HG03060 (cell line): ENCODE results near the gene ZNF653.

Experiments used
- ATAC-seq: cut with Tn5 transposase; IDR thresholded peaks from one replicate; pipeline ENCODE4 v1.9.1; 2021; ENCODE audit warnings: low read depth, moderate number of reproducible peaks; ENCODE audit not compliant: unreplicated experiment

The ZNF653 gene

GRCh38 chr19:11519138-11519537 lies 13.5 kb upstream of the ZNF653 start:
- no peak for ATAC-seq

GRCh38 chr19:11513946-11514345 lies 8.3 kb upstream of the ZNF653 start:
- no peak for ATAC-seq

DNA sequence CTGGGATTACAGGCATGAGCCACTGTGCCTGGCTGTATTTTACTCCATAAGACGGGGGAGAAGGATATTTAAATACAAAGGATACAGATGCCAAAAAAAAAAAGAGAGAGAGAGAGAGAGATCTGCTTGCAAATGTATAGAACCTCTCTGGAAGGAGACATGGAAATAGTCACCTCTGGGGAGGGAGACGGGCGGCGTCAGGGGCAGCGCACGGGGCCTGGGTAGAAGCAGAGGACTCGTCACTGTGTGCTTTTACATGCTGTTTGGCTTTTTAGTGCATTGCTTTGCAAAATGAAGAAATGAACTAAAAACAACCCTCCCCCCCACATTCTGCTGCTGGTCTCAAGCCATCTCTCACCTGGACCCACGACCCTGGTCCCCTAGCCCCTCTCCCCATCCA lies 4.8 kb upstream of the ZNF653 start:
- ATAC-seq: no peak

DNA sequence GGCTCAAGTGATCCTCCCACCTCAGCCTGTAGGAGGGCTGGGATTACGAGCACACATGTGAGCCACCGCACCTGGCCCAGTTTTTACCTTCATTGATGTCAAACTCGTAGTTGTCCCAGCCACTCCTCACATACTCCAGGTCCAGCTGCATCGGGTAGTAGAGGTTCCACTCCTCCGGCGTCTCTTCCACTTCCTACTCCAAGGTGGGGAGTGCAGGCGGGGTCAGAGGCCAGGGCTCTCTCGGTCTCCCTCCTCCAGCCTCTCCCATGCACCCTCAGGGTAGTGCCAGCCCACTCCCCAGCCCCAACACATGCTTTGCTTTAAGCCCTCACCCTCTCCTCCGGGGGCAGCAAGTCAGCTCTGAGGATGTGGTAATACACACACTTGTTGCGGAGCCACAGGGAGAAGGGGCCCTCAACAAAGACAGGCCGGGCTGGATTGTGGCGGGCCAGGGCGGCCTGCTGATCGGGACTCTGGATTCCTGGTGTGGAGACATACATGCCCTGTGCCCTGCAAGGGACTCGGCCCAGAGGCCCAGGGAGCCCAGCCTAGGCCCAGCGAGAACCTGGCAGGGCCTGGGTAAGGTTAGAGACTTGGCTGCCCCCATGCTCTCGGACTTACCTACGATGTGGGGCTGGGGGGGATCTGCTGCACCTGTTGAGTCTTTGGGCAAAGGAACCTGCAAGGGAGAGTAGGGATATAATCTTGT lies 1.9 kb upstream of the ZNF653 start:
- no peak for ATAC-seq

DNA sequence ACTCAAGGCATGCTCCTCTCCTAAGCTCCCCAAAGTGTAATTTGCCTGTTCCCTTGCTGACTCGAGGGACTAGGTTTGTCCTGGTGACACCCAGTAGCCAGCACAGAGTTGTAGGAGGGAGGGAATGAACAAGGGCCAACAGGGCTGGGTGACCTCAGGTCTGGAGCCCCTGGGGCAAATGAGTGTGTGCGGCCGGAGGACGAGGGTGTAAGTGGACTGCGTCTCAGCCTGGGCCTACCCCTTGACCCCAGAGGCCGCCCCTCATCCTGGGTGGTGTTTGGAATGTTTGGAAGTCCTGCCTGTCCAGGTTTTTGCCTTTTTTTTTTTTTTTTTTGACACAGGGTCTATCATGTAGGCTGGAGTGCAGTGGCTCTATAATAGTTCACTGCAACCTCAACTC lies 1.3 kb upstream of the ZNF653 start:
- no peak for ATAC-seq

GRCh38 chr19:11506101-11506555 lies 489 bp upstream of the ZNF653 start:
- peak; percentile 27 for ATAC-seq

DNA sequence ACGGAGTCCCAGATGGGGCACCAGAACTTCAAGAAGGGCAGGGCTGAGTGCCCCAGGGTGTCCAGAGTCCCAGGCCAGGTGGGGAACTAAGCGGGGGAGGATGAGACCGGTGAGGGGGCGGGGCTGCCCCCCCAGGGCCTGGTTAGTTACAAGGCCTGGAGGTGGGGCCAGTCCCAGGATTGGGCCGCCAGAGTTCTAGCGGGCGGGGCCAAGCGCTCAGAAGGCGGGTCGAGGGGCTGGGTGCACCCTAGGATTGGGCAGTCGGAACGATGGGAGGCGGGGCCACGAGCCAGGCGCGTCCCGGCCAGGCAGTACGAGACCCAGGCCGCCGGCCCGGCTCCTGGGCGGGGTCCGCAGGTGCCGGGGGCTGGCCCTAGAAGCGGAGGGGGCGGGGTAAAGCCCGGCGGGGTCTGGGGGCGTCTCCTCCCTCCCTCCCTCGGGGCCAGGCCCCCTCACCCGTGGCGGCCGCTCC lies 571 bp downstream of the ZNF653 start:
- peak; percentile 71 for ATAC-seq

DNA sequence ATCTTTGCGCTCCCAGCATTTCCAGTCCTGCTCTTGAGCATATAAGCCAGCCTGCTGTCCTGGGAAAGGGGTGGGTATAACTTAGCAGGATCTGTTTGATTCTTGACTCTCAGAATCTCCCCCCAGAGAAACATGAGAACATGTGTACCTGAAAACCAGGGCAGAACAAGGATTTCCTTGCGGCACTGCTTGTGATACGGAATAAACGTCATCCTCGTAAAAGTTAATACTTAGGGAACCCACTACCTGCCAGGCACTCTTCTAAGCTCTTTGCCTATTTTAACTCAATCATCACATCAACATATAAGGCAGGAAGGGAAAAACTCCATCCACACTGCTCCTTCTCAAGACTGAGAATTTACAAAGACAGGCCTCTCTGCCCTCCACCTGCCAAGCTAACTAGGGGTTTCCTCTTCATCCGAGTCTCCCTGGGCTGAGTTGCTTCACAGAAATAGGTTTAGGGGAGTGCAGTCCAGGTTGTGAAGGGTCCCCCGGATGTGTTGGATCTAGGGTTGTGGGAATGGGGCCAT lies 1.1 kb downstream of the ZNF653 start:
- no peak for ATAC-seq

- no peak for ATAC-seq
Observed at GRCh38 chr19:11499890-11500420, 5.7 kb downstream of the ZNF653 start.

DNA sequence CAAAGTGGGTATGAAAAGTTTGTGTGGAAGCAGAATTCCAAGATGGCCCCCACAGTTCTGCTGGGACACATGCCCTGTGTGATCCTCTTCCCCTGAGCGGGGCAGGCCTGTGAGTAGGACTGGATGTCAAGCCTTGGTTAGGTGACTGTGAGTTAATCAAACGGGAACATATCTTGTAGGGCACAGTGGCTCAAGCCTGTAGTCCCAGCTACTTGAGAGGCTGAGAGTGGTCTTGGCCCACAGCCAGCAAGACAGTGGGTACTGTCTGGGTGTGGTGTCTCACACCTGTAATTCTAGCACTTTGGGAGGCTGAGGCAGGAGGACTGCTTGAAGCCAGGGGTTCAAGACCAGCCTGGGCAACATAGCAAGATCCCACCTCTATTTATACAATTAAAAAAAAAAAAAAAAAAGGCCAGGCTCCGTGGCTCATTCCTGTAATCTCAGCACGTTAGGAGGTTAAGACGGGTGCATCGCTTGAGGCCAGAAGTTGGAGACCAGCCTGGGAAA lies 6.4 kb downstream of the ZNF653 start:
- ATAC-seq: no peak

DNA sequence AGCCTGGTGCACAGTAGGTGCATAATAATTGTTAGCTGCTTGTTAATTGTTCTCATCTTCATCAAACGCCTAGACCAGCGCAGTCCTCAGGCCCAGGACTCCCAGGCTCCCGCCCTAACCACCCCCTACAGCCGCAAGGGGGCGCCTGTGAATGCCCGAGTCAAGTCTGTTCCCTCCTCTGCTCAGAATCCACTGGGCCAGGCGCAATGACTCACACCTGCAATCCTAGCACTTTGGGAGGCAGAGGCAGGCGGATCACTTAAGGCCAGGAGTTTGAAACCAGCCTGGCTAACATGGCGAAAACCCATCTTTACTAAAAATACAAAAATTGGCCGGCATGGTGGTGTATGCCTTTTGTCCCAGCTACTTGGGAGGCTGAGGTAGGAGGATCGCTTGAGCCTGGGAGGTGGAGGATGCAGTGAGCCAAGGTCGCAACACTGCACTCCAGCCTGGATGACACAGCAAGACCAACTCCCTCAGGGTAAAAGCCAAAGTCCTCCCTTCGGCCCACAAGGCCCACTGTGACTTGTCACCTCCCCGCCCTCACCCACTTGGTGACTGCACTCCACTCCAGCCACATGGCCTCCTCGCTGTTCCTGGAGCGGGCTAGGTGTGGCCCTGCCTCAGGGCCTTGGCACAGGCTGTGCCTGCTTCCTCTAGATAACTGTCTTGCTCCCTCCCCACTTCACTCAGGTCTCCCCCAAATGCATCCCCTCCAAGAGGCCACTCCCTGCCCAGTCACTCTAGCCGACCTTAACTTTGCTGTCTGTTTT lies 9.1 kb downstream of the ZNF653 start:
- no peak for ATAC-seq

- ATAC-seq: no peak
Observed at GRCh38 chr19:11495885-11496284, 9.8 kb downstream of the ZNF653 start.

GRCh38 chr19:11495481-11495880 lies 10.2 kb downstream of the ZNF653 start:
- ATAC-seq: no peak

DNA sequence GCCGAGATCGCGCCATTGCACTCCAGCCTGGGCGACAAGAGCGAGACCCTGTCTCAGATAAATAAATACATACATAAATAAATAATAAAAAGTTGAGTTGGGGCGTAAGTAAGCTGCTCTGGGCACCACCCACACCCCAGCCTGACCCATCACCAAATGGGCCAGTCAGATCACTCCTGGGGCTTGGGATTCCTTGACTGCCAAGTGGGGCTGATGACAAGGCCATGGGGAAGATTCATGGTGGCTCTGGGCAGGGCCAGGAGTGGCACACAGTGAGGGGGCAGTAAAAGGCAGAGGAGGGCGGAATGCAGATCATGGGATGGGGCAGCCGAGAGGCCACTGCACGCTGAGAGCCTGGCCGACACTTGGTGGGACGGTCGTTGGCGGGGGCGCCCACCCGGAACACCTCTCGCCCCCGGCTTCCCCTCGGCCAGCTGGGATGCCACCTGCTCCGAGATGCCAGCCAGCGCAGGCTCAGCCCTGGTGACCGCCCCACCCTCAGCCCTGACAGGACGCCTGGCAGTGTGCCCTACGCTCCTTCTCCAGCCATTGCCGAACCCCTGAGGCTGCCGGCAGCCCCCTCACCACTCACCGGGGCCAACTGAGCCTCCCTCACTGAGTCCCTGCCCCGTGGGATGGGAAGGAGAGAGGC lies 10.9 kb downstream of the ZNF653 start:
- ATAC-seq: no peak

DNA sequence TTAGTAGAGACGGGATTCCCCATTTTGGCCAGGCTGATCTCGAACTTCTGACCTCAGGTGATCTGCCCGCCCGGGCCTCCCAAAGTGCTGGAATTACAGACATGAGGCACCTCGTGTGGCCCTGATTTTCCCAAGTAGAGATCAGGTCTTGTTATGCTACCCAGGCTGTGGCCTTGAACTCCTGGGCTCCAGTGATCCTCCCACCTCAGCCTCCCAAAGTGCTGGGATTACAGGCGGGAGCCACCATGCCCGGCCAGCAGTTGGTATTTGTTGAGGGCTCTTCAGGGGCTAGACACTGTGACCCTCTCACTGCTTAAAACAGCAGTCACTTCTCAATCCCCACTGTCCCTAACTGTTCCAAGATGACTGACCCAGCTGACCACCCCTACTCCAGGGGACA lies 16.3 kb downstream of the ZNF653 start:
- ATAC-seq: no peak

DNA sequence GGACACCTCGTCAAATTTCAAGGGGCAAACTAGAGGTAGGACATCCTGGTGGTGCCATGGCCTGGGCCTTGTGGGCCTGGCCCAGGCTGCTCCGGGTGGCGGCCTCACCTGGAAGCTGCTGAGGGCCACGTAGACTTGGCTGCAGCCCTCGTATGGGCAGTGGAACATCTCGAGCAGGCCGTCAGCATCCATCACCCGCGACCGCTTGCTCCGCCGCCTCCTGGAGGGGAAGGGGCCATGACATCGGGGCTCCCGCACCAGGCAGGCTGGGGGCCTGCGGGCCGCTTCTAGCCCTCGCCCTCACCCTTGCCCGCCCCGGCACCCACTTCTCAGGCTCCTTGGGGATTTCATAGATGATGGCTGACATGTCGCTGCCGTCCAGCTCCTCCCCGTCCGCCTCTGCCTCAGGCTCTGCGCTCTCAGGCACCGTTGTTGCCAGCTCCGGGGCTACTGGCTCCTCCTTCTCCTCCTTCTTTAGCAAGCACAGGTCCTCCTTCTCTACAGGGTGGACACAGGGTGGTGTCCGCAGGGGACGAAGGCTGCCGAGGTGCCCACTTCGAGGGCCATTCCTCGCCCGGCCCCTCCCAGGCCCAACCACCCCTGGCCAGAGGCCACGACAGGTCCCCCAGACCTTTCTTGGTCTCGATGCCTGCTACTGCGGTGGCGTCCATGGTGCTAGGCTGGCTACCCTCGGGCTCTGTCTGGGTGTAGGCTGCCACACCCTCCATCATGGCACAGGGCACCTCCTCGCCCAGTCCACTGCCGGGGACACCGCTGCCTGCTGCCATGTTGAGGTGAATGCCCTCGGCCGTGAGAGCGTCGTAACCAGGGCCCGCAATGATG lies 18.8 kb downstream of the ZNF653 start:
- no peak for ATAC-seq

DNA sequence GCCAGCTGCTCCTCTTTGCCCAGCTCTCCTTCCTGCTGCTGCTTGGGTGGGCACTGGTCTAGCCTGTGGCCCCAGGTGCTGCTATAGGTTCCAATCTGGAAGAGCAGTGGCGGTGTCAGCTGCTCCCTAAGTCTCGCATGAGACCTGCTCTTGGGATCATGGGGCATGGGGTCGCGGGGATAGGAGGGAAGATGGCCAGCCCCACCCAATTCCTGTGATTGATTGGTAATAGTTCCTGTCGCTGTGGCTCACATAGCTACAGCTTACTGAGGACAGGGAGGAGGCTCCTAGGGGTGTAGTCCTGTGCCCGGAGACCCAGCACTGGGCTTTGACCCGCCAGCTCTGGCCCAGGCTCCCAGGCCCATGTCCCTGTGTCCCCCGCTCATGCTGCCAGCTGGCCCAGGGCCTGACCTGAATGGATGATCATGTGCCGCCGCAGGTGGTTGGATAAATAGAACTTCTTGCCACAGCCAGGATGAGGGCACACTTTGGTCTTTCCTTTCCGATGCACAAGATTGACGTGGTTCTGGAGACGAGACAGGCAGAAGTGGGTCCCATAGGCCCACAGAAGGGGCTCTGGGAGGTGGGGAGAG lies 20.3 kb downstream of the ZNF653 start:
- ATAC-seq: no peak

DNA sequence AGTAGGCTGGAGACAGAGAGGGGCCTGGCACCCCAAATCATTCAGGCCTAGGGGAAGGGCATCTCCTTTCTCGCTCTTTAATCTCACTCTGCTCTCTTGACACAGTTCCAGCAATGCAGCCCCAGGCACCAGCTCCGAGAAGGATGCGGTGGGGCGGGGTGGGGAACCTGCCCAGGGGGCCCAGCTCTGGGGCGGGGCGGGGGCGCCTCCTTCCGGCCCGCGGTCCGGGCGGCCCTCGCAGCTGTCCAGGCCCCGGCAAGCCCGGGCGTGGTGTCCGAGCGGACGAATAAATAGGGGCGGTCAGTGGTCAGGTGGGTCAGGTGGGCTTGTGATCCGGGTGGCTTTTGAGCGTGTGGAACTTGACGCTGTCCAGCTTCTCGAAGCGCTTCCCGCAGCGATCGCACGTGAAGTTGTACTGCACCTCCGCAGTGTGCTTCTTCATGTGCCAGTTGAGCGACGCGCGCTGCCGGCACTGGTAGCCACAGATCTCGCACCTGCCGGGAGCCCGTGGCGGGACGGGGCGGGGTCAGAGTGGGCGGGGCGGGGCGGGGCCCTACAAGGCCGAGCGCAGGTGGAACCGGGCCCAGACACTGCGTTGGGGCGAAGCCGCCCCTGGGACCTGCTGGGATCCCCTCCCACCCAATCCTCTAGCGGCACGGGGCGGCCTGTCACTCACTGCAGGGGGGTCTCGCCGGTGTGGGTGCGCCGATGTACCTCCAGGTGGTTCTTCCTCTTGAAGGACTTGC lies 22.1 kb downstream of the ZNF653 start:
- ATAC-seq: no peak
